Stomach (tissue), 4 donors: Measurements from ENCODE around the gene FAM168A.

ENCODE experiments used
- EP300 ChIP-seq: sonication (generic); formaldehyde crosslinking; IDR thresholded peaks from one replicate; pipeline ENCODE4 v1.6.1; 2017; ENCODE audit warnings: antibody characterized with exemption
- POLR2AphosphoS5 ChIP-seq, 3 donors: sonication (generic); formaldehyde crosslinking; IDR thresholded peaks; one replicate each; pipeline ENCODE4 v1.6.1; 2016; ENCODE audit warnings: antibody characterized with exemption in 3 of 3
- TF ChIP-seq, protein P1 (sequence below), 7 experiments: fragments of 450-650 bp in 4 of 7; fragments of 200-600 bp in 3 of 7; sonication (generic) in 3 of 7; IDR thresholded peaks; one replicate each; pipeline ENCODE4 v1.5.1; 2016 to 2019; ENCODE audit warnings: antibody characterized with exemption in 7 of 7, control low read depth in 2 of 7, mild to moderate bottlenecking in 1 of 7

DNA sequence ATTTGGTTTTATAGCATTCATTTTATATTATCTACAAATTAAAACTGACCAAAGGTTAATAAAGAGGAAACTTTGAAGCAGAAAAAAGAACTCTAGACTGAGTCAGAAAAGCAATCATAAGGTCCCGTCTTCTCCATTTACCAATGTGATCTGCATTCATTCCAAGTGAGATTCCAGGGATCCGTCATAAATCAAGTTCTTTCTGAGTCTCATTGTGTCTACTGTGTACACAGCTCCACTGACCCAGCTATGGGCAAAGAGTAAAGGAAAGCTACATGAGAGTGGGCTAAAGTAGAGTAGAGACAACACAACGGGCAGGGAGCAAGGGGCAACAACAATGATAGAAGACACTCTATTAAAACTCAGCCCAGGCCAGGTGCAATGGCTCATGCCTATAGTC lies 15.3 kb downstream of the FAM168A start:
- TF ChIP-seq, protein P1, sequence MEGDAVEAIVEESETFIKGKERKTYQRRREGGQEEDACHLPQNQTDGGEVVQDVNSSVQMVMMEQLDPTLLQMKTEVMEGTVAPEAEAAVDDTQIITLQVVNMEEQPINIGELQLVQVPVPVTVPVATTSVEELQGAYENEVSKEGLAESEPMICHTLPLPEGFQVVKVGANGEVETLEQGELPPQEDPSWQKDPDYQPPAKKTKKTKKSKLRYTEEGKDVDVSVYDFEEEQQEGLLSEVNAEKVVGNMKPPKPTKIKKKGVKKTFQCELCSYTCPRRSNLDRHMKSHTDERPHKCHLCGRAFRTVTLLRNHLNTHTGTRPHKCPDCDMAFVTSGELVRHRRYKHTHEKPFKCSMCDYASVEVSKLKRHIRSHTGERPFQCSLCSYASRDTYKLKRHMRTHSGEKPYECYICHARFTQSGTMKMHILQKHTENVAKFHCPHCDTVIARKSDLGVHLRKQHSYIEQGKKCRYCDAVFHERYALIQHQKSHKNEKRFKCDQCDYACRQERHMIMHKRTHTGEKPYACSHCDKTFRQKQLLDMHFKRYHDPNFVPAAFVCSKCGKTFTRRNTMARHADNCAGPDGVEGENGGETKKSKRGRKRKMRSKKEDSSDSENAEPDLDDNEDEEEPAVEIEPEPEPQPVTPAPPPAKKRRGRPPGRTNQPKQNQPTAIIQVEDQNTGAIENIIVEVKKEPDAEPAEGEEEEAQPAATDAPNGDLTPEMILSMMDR (IDR thresholded peaks at IDR 0.05), result no peak
- no peak for TF ChIP-seq EP300
- TF ChIP-seq POLR2AphosphoS5 (IDR thresholded peaks at IDR 0.05), result no peak
